Neural cell (in vitro differentiated cells): Measurements from ENCODE around the gene DPY19L2. TPM values are rescaled to one million over a fixed set of nuclear protein-coding genes. Genes with fewer than 3 reads are reported as not detected.
"Not testable (repeated sequence)": the region's sequence is repeated elsewhere in the genome, so short reads cannot be mapped to it uniquely, and the experiment has no call there.

Experiments used
- H2AFZ ChIP-seq: fragments of 200-600, 300-800 bp; sonication (generic), shearing (Covaris generic); 2 replicates; pipeline ENCODE4 v1.6.0; 2014; ENCODE audit warnings: low read depth, mild to moderate bottlenecking, antibody characterized with exemption, low read length, moderate library complexity
- H3F3A ChIP-seq: fragments of 200-600 bp; shearing (Covaris generic); 2 replicates; pipeline ENCODE4 v1.6.1; 2016; ENCODE audit warnings: mild to moderate bottlenecking, moderate library complexity, mixed read lengths, antibody characterized with exemption, low read length; ENCODE audit not compliant: insufficient read depth, poor library complexity, severe bottlenecking
- H3K27ac ChIP-seq: fragments of 200-600, 300-800 bp; sonication (generic), shearing (Covaris generic); 2 replicates; pipeline ENCODE4 v1.5.1; 2014; ENCODE audit warnings: mild to moderate bottlenecking, low read length, moderate library complexity
- H3K27me3 ChIP-seq: fragments of 300-800, 200-600 bp; sonication (generic), shearing (Covaris generic); 2 replicates; pipeline ENCODE4 v1.6.0; 2014; ENCODE audit warnings: mild to moderate bottlenecking, low read depth, low read length, moderate library complexity; ENCODE audit not compliant: insufficient read depth
- H3K36me3 ChIP-seq: fragments of 300-800, 200-600 bp; sonication (generic), shearing (Covaris generic); 2 replicates; pipeline ENCODE4 v1.5.1; 2014; ENCODE audit warnings: mild to moderate bottlenecking, antibody characterized with exemption, low read length, moderate library complexity; ENCODE audit not compliant: insufficient read depth
- H3K4me2 ChIP-seq: fragments of 300-800, 200-600 bp; sonication (generic), shearing (Covaris generic); 2 replicates; pipeline ENCODE4 v1.6.0; 2014; ENCODE audit warnings: mild to moderate bottlenecking, low read length
- H3K4me3 ChIP-seq: fragments of 300-800, 200-600 bp; sonication (generic), shearing (Covaris generic); 2 replicates; pipeline ENCODE4 v1.5.1; 2014; ENCODE audit warnings: mild to moderate bottlenecking, low read length, moderate library complexity
- H3K79me2 ChIP-seq: fragments of 200-600 bp; shearing (Covaris generic); replicated peaks from 2 replicates; pipeline ENCODE4 v1.6.0; 2014; ENCODE audit warnings: mild to moderate bottlenecking, low read length, moderate library complexity; ENCODE audit not compliant: insufficient read depth
- H3K9ac ChIP-seq: fragments of 300-800, 200-600 bp; sonication (generic), shearing (Covaris generic); 2 replicates; pipeline ENCODE4 v1.6.1; 2016; ENCODE audit warnings: mild to moderate bottlenecking, low read length, mixed read lengths
- H3K9me2 ChIP-seq: fragments of 200-600 bp; shearing (Covaris generic); 2 replicates; pipeline ENCODE4 v1.6.1; 2016; ENCODE audit warnings: mild to moderate bottlenecking, low read length, mixed read lengths; ENCODE audit not compliant: insufficient read depth
- H3K9me3 ChIP-seq: fragments of 200-600, 300-800 bp; sonication (generic), shearing (Covaris generic); 2 replicates; pipeline ENCODE4 v1.6.1; 2016; ENCODE audit warnings: mild to moderate bottlenecking, mixed run types, low read length, moderate library complexity, mixed read lengths
- H4K20me1 ChIP-seq: fragments of 200-600 bp; shearing (Covaris generic); 2 replicates; pipeline ENCODE4 v1.6.1; 2016; ENCODE audit warnings: mild to moderate bottlenecking, mixed run types; ENCODE audit not compliant: insufficient read depth
- polyA plus RNA-seq: library from polyadenylated mRNA; depleted of rRNA; stranded (reverse); fragments of >200 nt; gene quantifications from 2 replicates; pipeline ENCODE4 v1.2.3, GENCODE V29; 2014

The DPY19L2 gene
- polyA plus RNA-seq, 1 donor from 2014 or later, result 37.9 TPM

- not testable (repeated sequence) for H3K9ac ChIP-seq, H3K36me3 ChIP-seq, H2AFZ ChIP-seq, H3K4me3 ChIP-seq, H3K9me3 ChIP-seq, H4K20me1 ChIP-seq, H3K4me2 ChIP-seq, H3K9me2 ChIP-seq, H3F3A ChIP-seq, H3K27ac ChIP-seq, H3K27me3 ChIP-seq, H3K79me2 ChIP-seq
Measured at GRCh38 chr12:63654481-63654880, 13.8 kb downstream of the DPY19L2 start.

- not testable (repeated sequence) for H3K4me2 ChIP-seq, H3K36me3 ChIP-seq, H2AFZ ChIP-seq, H3K27me3 ChIP-seq, H3K4me3 ChIP-seq, H3F3A ChIP-seq, H3K27ac ChIP-seq, H3K9me2 ChIP-seq, H3K9ac ChIP-seq, H3K9me3 ChIP-seq, H4K20me1 ChIP-seq, H3K79me2 ChIP-seq
Measured at GRCh38 chr12:63649517-63649916, 18.8 kb downstream of the DPY19L2 start.

DNA sequence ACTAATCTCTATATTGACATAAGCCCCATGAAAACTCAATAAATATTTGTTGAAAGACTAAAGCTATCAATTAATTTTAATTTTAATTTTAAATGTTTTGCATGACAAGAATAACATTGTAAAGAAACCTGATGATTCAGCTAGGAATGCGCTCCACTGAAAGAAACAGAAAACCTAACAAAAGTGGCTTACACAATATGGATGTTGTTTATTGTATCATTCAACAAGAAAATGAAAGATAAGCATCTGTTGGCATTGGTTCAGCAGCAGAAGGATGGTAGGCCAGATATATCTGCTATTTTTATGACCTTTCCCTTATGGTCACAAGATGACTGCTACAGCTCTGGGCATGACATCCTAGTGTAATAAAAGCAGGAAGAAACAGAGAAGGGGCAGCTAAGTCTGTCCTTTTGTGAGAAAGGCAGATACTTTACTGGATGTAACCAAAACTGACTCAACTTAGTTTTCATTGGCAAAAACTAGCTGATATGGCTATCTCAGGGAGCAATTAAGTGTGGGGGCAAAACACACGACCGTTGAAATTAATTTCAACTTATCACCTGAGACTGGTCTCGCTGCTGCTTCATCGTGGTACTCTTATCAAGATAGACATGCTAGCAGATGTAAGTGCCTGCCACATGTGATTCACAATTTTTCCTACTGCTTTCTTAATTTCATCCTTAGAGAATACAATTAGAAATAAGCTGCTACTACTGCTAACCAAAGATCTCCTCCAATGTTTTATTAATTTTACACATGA, 24.7 kb downstream of the DPY19L2 start:
- H3K4me3 ChIP-seq, H3K27ac ChIP-seq, H4K20me1 ChIP-seq, H3K9ac ChIP-seq, H3K9me3 ChIP-seq, H3K9me2 ChIP-seq, H2AFZ ChIP-seq, H3K27me3 ChIP-seq, H3K36me3 ChIP-seq, H3K4me2 ChIP-seq, H3F3A ChIP-seq, H3K79me2 ChIP-seq: not testable (repeated sequence)

DNA sequence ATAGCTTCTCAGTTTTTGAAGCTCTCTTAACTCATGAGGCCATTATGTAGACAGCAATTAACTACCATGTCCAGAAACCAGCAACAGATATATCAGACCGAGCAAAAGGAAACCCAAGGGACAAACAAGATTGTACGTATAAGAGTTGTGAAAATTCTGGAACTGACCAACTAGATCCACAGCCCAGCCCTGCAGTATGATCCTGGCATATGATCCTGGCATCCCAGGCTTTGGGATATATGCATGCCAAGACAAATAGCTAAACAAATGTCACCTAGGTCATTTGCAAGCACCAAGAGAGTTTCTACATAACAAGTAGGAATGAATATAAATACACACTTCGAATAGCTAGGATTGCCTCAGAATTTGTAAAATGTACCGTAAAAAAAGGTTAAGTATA, 44.0 kb downstream of the DPY19L2 start:
- H3K27ac ChIP-seq, H3K4me2 ChIP-seq, H3K9me2 ChIP-seq, H3K9me3 ChIP-seq, H4K20me1 ChIP-seq, H3K79me2 ChIP-seq, H2AFZ ChIP-seq, H3K27me3 ChIP-seq, H3F3A ChIP-seq, H3K9ac ChIP-seq, H3K36me3 ChIP-seq, H3K4me3 ChIP-seq: not testable (repeated sequence)

GRCh38 chr12:63615544-63615943, 52.7 kb downstream of the DPY19L2 start:
- H2AFZ ChIP-seq, H3K9me2 ChIP-seq, H3K9me3 ChIP-seq, H3K79me2 ChIP-seq, H3K9ac ChIP-seq, H3K36me3 ChIP-seq, H3K27me3 ChIP-seq, H3K27ac ChIP-seq, H4K20me1 ChIP-seq, H3F3A ChIP-seq, H3K4me3 ChIP-seq, H3K4me2 ChIP-seq: not testable (repeated sequence)

DNA sequence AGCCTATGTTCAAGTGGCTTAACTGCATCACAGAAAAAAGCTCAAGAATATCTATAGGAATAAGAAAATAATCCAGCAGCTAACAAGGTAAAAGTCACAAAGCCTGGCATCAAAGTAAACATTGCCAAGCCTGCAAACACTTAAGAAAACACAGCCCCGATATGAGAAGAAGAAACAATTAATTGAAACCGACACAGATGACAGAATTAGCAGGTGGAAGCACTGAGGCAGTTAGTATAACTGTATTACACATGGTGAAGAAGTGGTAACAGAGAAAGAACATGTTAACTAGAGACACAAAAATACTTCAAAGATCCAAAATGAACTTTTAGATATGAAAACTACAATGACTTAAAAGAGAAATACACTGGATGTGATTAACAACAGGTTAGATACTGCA, 57.0 kb downstream of the DPY19L2 start:
- H3K9me2 ChIP-seq, H3K27me3 ChIP-seq, H4K20me1 ChIP-seq, H3F3A ChIP-seq, H3K4me3 ChIP-seq, H3K27ac ChIP-seq, H3K36me3 ChIP-seq, H3K4me2 ChIP-seq, H3K9ac ChIP-seq, H2AFZ ChIP-seq, H3K9me3 ChIP-seq, H3K79me2 ChIP-seq: not testable (repeated sequence)

- H3K79me2 ChIP-seq, H4K20me1 ChIP-seq, H3K36me3 ChIP-seq, H3K9me3 ChIP-seq, H3K4me3 ChIP-seq, H2AFZ ChIP-seq, H3K9me2 ChIP-seq, H3K27me3 ChIP-seq, H3K4me2 ChIP-seq, H3K9ac ChIP-seq, H3F3A ChIP-seq, H3K27ac ChIP-seq: not testable (repeated sequence)
Measured at GRCh38 chr12:63609281-63609680, 59.0 kb downstream of the DPY19L2 start.

GRCh38 chr12:63604985-63605384, 63.3 kb downstream of the DPY19L2 start:
- not testable (repeated sequence) for H4K20me1 ChIP-seq, H3K9me3 ChIP-seq, H3F3A ChIP-seq, H3K9ac ChIP-seq, H3K9me2 ChIP-seq, H3K27me3 ChIP-seq, H2AFZ ChIP-seq, H3K4me3 ChIP-seq, H3K79me2 ChIP-seq, H3K36me3 ChIP-seq, H3K27ac ChIP-seq, H3K4me2 ChIP-seq
